ENCODE results near the gene EEF2K.
"Not testable (repeated sequence)": the region's sequence is repeated elsewhere in the genome, so short reads cannot be mapped to it uniquely, and the experiment has no call there.

Gene EEF2K

GRCh38 chr16:22297114-22297870 lies 91.2 kb downstream of the EEF2K start, which contains the start of gene POLR3E:
TSS of gene POLR3E (plus strand) at chr16:22297409. CDS start at chr16:22302969, 5,560 bp downstream.
- peak; percentile 99 to 100 (median 100) for DNase-seq

DNA sequence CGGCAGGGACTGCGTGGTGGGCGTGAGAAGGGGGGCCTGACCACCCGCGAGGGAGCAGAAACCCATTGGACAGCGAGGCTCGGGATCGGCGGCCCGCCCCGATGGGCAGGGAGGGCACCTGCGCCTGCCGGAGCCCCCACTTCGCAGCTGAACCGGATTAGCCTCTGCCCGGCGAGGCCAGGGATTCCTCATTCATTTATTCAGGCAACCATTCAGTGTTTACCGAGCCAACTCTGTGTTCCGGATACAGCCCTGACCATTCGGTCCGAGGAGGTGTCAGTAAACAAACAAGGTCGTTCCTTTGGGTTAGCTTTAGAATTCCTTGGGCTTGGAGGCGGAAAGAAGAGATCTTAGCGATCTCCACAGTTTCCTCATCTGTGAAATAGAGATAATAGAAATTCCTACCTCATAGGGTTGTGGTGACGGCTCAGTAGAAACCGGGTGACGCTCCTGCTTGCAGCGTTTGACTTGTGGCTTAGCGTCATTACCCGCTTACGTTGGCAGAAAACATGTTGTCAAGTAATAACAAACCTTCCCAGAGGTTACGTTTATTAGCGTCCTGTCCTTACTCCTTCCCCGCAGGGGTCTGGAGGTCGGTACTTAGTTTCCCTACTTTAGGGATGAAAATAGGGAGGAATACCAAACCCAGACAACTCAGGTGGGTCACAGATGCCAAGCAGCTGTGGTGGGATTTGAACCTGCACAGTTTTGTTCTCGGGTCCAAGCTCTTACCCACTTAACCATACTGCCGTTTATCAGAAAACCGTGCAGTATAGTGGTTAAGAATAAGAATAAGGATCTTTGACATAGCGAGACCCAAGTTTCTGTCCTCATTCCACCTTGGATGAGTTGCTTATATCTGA lies 92.0 kb downstream of the EEF2K start:
- DNase-seq = peak; percentile 79 to 92 (median 86)

DNA sequence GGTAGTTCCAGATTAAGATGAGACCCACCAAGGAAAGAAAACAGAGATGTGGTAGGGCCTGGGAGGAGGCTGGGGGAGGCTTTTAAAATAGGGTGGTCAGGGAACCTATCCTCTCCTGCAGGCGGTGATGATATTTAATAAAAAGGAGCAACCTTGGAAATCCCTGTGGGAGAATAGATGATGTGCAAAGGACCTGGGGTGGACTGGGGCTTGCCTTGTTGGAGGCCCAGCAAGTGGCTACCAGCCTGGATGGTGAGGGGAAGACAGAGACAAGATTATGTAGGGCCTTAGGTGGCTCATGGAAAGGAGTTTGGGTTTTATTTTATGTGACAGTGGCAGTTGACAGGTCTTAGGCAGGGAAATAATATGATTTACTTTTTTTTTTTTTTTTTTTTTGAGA lies 93.0 kb downstream of the EEF2K start:
- DNase-seq = no peak

GRCh38 chr16:22300427-22301071 lies 94.5 kb downstream of the EEF2K start:
- peak; percentile 41 to 71 (median 61) for DNase-seq

- not testable (repeated sequence) for DNase-seq
Measured at GRCh38 chr16:22301423-22301822, 95.3 kb downstream of the EEF2K start.

DNA sequence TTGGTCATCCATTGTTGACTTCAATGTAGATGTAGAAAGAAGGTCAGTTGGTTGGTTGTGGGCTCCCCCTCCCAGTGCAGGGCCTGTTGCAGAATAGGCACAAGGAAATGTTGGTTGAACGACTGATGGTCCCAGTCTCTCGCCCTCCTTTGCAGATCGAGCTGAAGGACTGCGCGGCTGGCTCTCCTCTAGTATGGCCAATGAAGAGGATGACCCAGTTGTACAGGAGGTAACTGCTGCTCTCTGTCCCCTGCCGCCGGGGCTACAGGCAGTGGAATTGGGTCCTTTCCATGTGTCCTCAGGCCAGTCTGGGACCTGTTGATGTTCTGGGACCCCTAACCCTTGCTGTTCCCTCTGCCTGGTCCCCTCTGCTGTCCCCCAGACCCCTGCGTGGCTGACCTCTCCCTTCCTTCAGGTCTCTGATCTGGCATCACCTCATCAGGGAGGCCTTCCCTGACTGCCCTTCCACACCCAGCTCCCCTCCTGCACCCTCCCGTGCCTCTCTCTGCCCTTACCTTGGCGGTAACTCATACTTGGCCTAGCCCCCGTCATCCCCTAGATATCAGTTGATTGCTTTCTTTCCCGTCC lies 96.8 kb downstream of the EEF2K start:
- DNase-seq = no peak

GRCh38 chr16:22304411-22304810 lies 98.3 kb downstream of the EEF2K start:
- no peak for DNase-seq

GRCh38 chr16:22306788-22307187 lies 100.7 kb downstream of the EEF2K start:
- no peak for DNase-seq

- DNase-seq = no peak
Measured at GRCh38 chr16:22307838-22308237, 101.8 kb downstream of the EEF2K start.

GRCh38 chr16:22308824-22309520 lies 102.9 kb downstream of the EEF2K start:
- DNase-seq = no peak

- DNase-seq = no peak
Measured at GRCh38 chr16:22311520-22311919, 105.4 kb downstream of the EEF2K start.

DNA sequence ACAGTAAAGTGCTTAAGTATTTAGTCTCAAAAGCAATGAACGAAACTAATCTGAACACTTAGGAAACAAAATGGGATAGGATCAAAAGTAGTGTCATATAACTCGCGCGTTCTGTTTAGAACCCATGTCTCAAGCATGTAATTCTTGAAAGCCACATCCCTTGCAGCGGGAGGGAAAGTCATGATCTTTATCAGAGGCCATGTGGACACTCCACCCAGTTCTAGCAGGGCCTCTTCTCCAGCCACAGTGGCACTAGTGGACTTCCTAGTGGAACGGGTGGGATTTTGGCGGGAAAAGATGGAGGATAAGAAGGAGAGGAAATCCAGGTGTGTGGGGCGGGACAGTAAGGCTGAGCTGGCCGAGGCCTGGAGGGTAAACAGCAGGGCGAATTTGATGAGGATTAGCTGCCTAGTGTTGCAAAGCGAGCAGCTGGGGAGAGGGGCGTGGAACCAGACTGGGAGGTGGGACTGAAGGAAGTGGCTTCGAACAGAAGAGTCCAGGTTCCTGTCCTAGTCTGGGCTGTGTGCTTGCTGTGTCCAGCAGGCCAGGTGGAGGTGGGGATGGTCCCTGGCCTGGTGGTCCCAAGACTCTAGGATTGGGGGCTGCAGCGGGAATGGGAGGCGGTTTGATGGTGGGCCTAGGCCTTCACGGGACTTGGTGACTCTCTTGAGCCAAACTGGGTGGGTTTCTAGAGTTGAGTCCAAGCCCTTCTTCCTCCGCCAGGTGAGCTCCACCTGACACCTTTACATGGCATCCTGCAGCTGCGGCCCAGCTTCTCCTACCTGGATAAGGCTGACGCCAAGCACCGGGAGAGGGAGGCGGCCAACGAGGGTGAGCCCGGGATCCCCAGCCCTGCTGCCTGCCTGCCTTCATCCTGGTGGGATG lies 107.1 kb downstream of the EEF2K start:
- DNase-seq = no peak

- no peak for DNase-seq
Measured at GRCh38 chr16:22313876-22314470, 107.9 kb downstream of the EEF2K start.

DNA sequence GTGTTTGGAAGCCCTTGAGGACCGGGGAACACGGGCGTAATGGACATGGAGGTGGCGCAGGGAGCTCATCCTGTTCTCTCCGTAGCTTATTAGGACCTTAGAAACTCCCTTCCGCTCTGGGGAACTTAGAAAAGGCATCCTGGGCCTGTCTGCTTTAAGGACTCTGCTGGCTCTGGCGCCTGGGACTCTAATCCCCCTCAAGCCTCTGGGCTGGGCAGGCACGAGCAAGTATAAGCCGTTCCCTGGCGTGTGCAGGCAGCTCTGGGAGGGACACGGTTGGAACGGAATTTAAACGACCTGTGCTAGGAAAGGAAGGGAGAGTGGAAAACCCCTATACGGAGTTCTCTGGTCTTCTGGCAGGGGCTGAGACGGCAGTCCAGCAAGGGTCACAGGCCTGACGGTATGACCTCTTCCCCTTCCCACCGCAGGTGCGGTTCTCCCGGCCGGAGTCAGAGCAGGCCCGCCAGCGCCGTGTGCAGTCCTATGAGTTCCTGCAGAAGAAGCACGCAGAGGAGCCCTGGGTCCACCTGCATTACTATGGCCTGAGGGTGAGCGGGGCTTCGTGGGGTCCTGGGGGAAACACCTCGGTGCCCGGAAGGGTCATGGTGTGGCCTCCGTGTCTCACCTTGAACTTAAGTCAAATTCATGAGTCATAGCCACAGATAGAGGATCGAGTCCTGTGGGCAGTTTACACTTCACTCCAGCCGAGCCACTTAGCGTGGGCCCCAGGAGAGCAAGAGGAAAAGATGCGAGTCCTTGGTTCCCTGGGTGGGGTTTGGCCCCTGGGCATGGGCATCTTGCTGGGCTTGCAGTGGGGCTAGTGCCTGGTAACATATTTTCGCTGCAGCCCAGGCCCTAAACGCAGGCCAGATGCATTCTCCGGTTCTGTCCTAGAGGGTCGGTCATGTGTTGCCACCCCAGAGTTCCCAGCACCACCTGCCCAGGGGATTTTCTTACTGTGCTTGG lies 108.9 kb downstream of the EEF2K start:
- DNase-seq = no peak

GRCh38 chr16:22315979-22316378 lies 109.9 kb downstream of the EEF2K start:
- DNase-seq = no peak

GRCh38 chr16:22316411-22316811 lies 110.3 kb downstream of the EEF2K start:
- no peak for DNase-seq

DNA sequence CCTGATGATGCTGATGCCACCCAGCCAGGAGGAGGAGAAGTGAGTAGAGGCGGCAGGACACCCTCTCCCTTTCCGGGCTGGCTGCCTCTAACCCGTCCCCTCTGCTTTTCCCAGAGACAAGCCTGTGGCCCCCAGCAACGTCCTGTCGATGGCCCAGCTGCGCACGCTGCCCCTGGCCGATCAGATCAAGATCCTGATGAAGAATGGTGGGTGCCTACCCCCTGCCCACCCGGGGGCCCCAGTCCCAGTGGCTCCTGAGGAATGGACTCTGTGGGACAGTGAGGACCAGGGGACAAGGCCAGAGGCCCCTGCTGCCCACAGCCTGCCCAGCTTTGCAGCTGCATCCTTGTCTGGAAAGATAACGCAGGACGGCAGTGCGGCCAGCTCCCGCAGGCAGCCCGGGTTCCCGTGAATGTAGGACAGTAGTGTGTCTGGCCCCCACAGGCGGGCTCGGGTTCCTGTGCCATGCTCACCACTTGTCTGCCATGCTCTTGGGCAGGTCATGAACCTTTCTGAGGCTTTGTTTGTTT lies 111.0 kb downstream of the EEF2K start:
- no peak for DNase-seq

DNA sequence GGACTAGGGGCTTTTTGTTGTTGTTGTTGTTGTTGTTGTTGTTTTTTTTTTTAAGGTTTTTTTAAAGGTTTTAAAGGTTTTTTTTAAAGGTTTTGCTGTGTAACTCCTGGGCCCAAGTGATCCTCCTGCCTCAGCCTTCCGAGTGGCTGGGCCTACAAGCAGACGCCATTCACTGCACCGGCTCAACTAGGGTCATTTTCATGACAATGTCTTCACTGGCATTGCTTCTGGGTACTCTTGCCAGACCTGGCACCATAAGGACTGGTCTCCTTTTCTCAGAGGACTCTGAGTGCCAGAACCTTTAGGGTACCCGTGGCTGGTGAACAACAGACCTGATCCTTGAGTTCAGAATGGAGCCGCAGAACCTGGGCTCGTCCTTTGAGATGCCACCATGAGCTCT lies 111.5 kb downstream of the EEF2K start:
- no peak for DNase-seq

DNA sequence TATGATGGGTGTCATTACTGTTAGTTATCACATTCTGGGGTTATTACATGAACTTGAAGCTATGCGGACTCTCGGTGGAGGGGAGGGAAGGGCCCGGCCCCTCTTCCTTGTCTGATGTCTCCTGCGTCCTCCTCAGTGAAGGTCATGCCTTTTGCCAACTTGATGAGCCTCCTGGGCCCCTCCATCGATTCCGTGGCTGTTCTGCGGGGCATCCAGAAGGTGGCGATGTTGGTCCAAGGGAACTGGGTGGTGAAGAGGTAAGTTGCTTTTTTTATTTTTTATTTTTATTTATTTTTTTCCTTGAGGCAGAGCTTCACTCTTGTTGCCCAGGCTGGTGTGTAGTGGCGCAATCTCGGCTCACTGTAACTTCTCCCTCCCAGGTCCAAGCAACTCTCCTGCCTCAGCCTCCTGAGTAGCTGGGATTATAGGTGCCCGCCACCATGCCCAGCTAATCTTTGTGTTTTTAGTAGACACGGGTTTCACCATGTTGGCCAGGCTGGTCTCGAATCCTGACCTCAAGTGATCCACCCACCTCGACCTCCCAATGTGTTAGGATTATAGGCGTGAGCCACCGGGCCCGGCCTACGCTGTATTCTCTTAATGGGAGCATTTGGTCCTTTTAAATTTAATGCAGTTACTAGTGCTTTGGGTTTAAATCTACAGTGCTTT lies 112.7 kb downstream of the EEF2K start:
- peak; percentile 52 to 73 (median 71) for DNase-seq
